Activated naive CD4-positive, alpha-beta T cell treated with anti-CD3 and anti-CD28 coated beads, Interleukin-2, amount 10 ng/mL, durations not matched to agents 7 days and 5 days (primary cell): ENCODE data around the gene KANK3.
A peak's percentile ranks its signal among the peaks of the same experiment; 100 is the strongest.
"Not testable (repeated sequence)": the region's sequence is repeated elsewhere in the genome, so short reads cannot be mapped to it uniquely, and the experiment has no call there.

Experiments used
- CTCF ChIA-PET: fragments of 350-600 bp; sonication (Branson Sonifier 250); formaldehyde crosslinking; loops from one replicate; lab custom pipeline; 2021; ENCODE audit warnings: antibody characterized with exemption; lab: Charles Lee
- DNase-seq: peaks from one replicate; pipeline ENCODE4 v3.0.0-alpha.2; 2020
- H3K27ac Mint-ChIP-seq: one replicate; pipeline ENCODE4 v1.8.0; 2021; ENCODE audit warnings: mild to moderate bottlenecking, moderate library complexity, mixed read lengths
- H3K27me3 Mint-ChIP-seq: one replicate; pipeline ENCODE4 v1.8.0; 2021; ENCODE audit warnings: mild to moderate bottlenecking, mixed read lengths
- H3K36me3 Mint-ChIP-seq: one replicate; pipeline ENCODE4 v1.8.0; 2021; ENCODE audit warnings: mixed read lengths
- H3K4me1 Mint-ChIP-seq: one replicate; pipeline ENCODE4 v1.8.0; 2021; ENCODE audit warnings: mixed read lengths
- H3K4me3 Mint-ChIP-seq: one replicate; pipeline ENCODE4 v1.8.0; 2021; ENCODE audit warnings: mild to moderate bottlenecking, moderate library complexity, mixed read lengths
- H3K9me3 Mint-ChIP-seq: one replicate; pipeline ENCODE4 v1.8.0; 2021; ENCODE audit warnings: mixed read lengths

Gene KANK3

GRCh38 chr19:8379156-8379891 lies 36.3 kb upstream of the KANK3 start:
- CTCF ChIA-PET, DNase-seq, H3K36me3 Mint-ChIP-seq, H3K4me3 Mint-ChIP-seq, H3K27ac Mint-ChIP-seq, H3K9me3 Mint-ChIP-seq: not testable (repeated sequence)
- Mint-ChIP-seq H3K4me1 (peaks cover 17% of the 10 kb centered on the region), H3K27me3 (peaks cover 14% of the 10 kb centered on the region)

- no peak overlapping the region for H3K4me3 Mint-ChIP-seq
- no peak overlapping the region for H3K27ac Mint-ChIP-seq
- H3K36me3 Mint-ChIP-seq, result peaks cover 4% of the 10 kb centered on the region
Observed at GRCh38 chr19:8377598-8377997, 34.5 kb upstream of the KANK3 start.

GRCh38 chr19:8376373-8376974 lies 33.4 kb upstream of the KANK3 start:
- H3K4me3 Mint-ChIP-seq, H3K9me3 Mint-ChIP-seq, CTCF ChIA-PET, H3K36me3 Mint-ChIP-seq, DNase-seq: not testable (repeated sequence)
- peaks cover 14% of the 10 kb centered on the region for H3K27me3 Mint-ChIP-seq
- peak overlapping the region; percentile 56 for H3K27ac Mint-ChIP-seq
- H3K4me1 Mint-ChIP-seq, result peaks cover 26% of the 10 kb centered on the region

More at GRCh38 chr19:8377598-8377997, 34.5 kb upstream of the KANK3 start:
- DNase-seq, result no peak
- CTCF ChIA-PET, result interaction anchor here (0.7 to 1.5 kb wide), 2 partner anchors 10 to 23 kb away, joined by 3 to 4 read pairs; no protein-coding TSS in a partner anchor
- H3K27me3 Mint-ChIP-seq, result peaks cover 14% of the 10 kb centered on the region
- H3K9me3 Mint-ChIP-seq, result no peaks in the 10 kb centered on the region
- H3K4me1 Mint-ChIP-seq, result peaks cover 26% of the 10 kb centered on the region

GRCh38 chr19:8375766-8376165 lies 32.7 kb upstream of the KANK3 start:
- H3K4me3 Mint-ChIP-seq, DNase-seq, H3K27ac Mint-ChIP-seq, H3K36me3 Mint-ChIP-seq, CTCF ChIA-PET, H3K9me3 Mint-ChIP-seq: not testable (repeated sequence)
- Mint-ChIP-seq H3K27me3 (peaks cover 13% of the 10 kb centered on the region), H3K4me1 (peaks cover 26% of the 10 kb centered on the region)

GRCh38 chr19:8373867-8374813 lies 31.1 kb upstream of the KANK3 start:
- Mint-ChIP-seq H3K27me3 (peaks cover 11% of the 10 kb centered on the region), H3K4me1 (peaks cover 26% of the 10 kb centered on the region), H3K4me3 (no peak overlapping the region), H3K36me3 (peaks cover 1% of the 10 kb centered on the region), H3K9me3 (no peaks in the 10 kb centered on the region), H3K27ac (no peak overlapping the region)
- no peak for DNase-seq
- CTCF ChIA-PET, result no interaction called here

- H3K27ac Mint-ChIP-seq, result no peak overlapping the region
- H3K36me3 Mint-ChIP-seq, result no peaks in the 10 kb centered on the region
- H3K27me3 Mint-ChIP-seq, result peaks cover 35% of the 10 kb centered on the region
- CTCF ChIA-PET, result no interaction called here
- no peaks in the 10 kb centered on the region for H3K9me3 Mint-ChIP-seq
- H3K4me3 Mint-ChIP-seq, result no peak overlapping the region
- DNase-seq, result no peak
- H3K4me1 Mint-ChIP-seq, result peaks cover 17% of the 10 kb centered on the region
Observed at GRCh38 chr19:8371011-8371804, 28.1 kb upstream of the KANK3 start.

GRCh38 chr19:8370176-8371010 lies 27.3 kb upstream of the KANK3 start:
- Mint-ChIP-seq H3K9me3 (no peaks in the 10 kb centered on the region), H3K27ac (no peak overlapping the region), H3K4me3 (no peak overlapping the region), H3K4me1 (peaks cover 17% of the 10 kb centered on the region), H3K27me3 (peaks cover 44% of the 10 kb centered on the region), H3K36me3 (no peaks in the 10 kb centered on the region)
- DNase-seq, result no peak
- CTCF ChIA-PET, result interaction anchor here (1.2 kb wide), 1 partner anchor 10 kb away, joined by 3 read pairs; no protein-coding TSS in a partner anchor

GRCh38 chr19:8367327-8368001 lies 24.4 kb upstream of the KANK3 start:
- H3K27me3 Mint-ChIP-seq, result peaks cover 73% of the 10 kb centered on the region
- no peak for DNase-seq

GRCh38 chr19:8366961-8367326 lies 23.9 kb upstream of the KANK3 start:
- Mint-ChIP-seq H3K9me3 (no peaks in the 10 kb centered on the region), H3K27me3 (peaks cover 78% of the 10 kb centered on the region), H3K4me1 (peaks cover 21% of the 10 kb centered on the region), H3K36me3 (no peaks in the 10 kb centered on the region), H3K4me3 (no peak overlapping the region), H3K27ac (peak overlapping the region; percentile 30)
- DNase-seq, result no peak
- CTCF ChIA-PET, result interaction anchor here (0.6 kb wide), 1 partner anchor 10 kb away, joined by 3 read pairs; no protein-coding TSS in a partner anchor

More at GRCh38 chr19:8367327-8368001, 24.4 kb upstream of the KANK3 start:
- Mint-ChIP-seq H3K4me3 (no peak overlapping the region), H3K36me3 (no peaks in the 10 kb centered on the region), H3K4me1 (peaks cover 21% of the 10 kb centered on the region), H3K9me3 (no peaks in the 10 kb centered on the region), H3K27ac (no peak overlapping the region)
- CTCF ChIA-PET, result no interaction called here

GRCh38 chr19:8366121-8366581 lies 23.1 kb upstream of the KANK3 start:
- H3K4me3 Mint-ChIP-seq, result no peak overlapping the region
- peaks cover 83% of the 10 kb centered on the region for H3K27me3 Mint-ChIP-seq
- H3K4me1 Mint-ChIP-seq, result peaks cover 21% of the 10 kb centered on the region
- H3K27ac Mint-ChIP-seq, result no peak overlapping the region
- no peaks in the 10 kb centered on the region for H3K36me3 Mint-ChIP-seq
- no peak for DNase-seq
- CTCF ChIA-PET, result interaction anchor here (0.6 to 1.1 kb wide), 2 partner anchors 9 to 13 kb away, joined by 3 to 6 read pairs; no protein-coding TSS in a partner anchor
- H3K9me3 Mint-ChIP-seq, result no peaks in the 10 kb centered on the region

- Mint-ChIP-seq H3K27me3 (peaks cover 86% of the 10 kb centered on the region), H3K4me3 (peak within 1 kb of the TSS; percentile 79)
Observed at GRCh38 chr19:8363803-8364771, 21.0 kb upstream of the KANK3 start, which contains the start of gene ANGPTL4. ANGPTL4 (plus strand) TSS chr19:8364155; CDS start chr19:8364322, 167 bp downstream.

More at GRCh38 chr19:8363803-8364771, 21.0 kb upstream of the KANK3 start, which contains the start of gene ANGPTL4:
- H3K27ac Mint-ChIP-seq, result peak within 1 kb of the TSS; percentile 49
- peaks cover 21% of the 10 kb centered on the region for H3K4me1 Mint-ChIP-seq
- H3K36me3 Mint-ChIP-seq, result no peaks in the 10 kb centered on the region
- DNase-seq, result peak; percentile 75
- no peaks in the 10 kb centered on the region for H3K9me3 Mint-ChIP-seq
- CTCF ChIA-PET, result interaction anchor here (1.6 to 3.3 kb wide), 2 partner anchors 11 to 28 kb away, joined by 4 to 26 read pairs; no protein-coding TSS in a partner anchor
